HFF-Myc (cell line): ENCODE data around the gene DCAF5.

ENCODE experiments used
- DNase-seq: peaks from one replicate; pipeline ENCODE4 v3.0.0-alpha.2; 2011; ENCODE audit warnings: low read depth; ENCODE audit errors: extremely low read depth
- H3K4me3 ChIP-seq: replicated peaks from 2 replicates; pipeline ENCODE4 v1.5.1; 2011; ENCODE audit warnings: low read depth, mild to moderate bottlenecking, control low read depth, low read length
- CTCF ChIP-seq: IDR thresholded peaks from 2 replicates; pipeline ENCODE4 v1.5.1; 2012; ENCODE audit warnings: mild to moderate bottlenecking, low read depth, low read length, control low read depth; ENCODE audit errors: missing control alignments

DCAF5 gene

GRCh38 chr14:69042299-69042698 lies 110.6 kb downstream of the DCAF5 start:
- TF ChIP-seq CTCF: no peak
- no peak for DNase-seq

GRCh38 chr14:69041783-69042182 lies 111.1 kb downstream of the DCAF5 start:
- no peak for TF ChIP-seq CTCF
- DNase-seq: no peak
- H3K4me3 ChIP-seq: no peak overlapping the region

More at GRCh38 chr14:69042299-69042698, 110.6 kb downstream of the DCAF5 start:
- no peak overlapping the region for H3K4me3 ChIP-seq

GRCh38 chr14:69040353-69040752 lies 112.6 kb downstream of the DCAF5 start:
- DNase-seq: no peak
- no peak for TF ChIP-seq CTCF

GRCh38 chr14:69039288-69039628 lies 113.7 kb downstream of the DCAF5 start:
- H3K4me3 ChIP-seq: no peak overlapping the region
- DNase-seq: no peak
- TF ChIP-seq CTCF: no peak

More at GRCh38 chr14:69040353-69040752, 112.6 kb downstream of the DCAF5 start:
- no peak overlapping the region for H3K4me3 ChIP-seq

GRCh38 chr14:69038455-69039287 lies 114.2 kb downstream of the DCAF5 start:
- H3K4me3 ChIP-seq: no peak overlapping the region
- TF ChIP-seq CTCF: no peak
- peak; percentile 63 for DNase-seq

GRCh38 chr14:69037790-69038454 lies 115.0 kb downstream of the DCAF5 start:
- DNase-seq: no peak
- no peak for TF ChIP-seq CTCF

More at GRCh38 chr14:69037790-69038454, 115.0 kb downstream of the DCAF5 start:
- no peak overlapping the region for H3K4me3 ChIP-seq
